A549 (cell line): ENCODE data around the gene HOMER1. TPM values are rescaled to one million over a fixed set of nuclear protein-coding genes. Genes with fewer than 3 reads are reported as not detected.

Source experiments
- BCL3 ChIP-seq: fragments of >200 bp; sonication (Bioruptor Twin); formaldehyde crosslinking; IDR thresholded peaks from 3 replicates; pipeline ENCODE4 v1.6.1; 2016
- CEBPB ChIP-seq, 2 experiments: fragments of >200 bp in 1 of 2; sonication (Bioruptor Twin) in 1 of 2; formaldehyde crosslinking in 1 of 2; IDR thresholded peaks; 2 replicates each; pipeline ENCODE4 v1.6.1; 2012 to 2016
- CHD4 ChIP-seq: fragments of 200-600 bp; sonication (generic); IDR thresholded peaks from 2 replicates; pipeline ENCODE4 v1.6.1; 2016; ENCODE audit warnings: antibody characterized with exemption, mild to moderate bottlenecking, borderline replicate concordance
- EHF ChIP-seq: fragments of 250-450 bp; sonication (Bioruptor Pico); IDR thresholded peaks from 2 replicates; pipeline ENCODE4 v1.5.0; 2020; ENCODE audit warnings: mild to moderate bottlenecking
- EHMT2 ChIP-seq: fragments of 200-600 bp; sonication (generic); IDR thresholded peaks from 2 replicates; pipeline ENCODE4 v1.6.1; 2016; ENCODE audit warnings: antibody characterized with exemption, low read depth, mild to moderate bottlenecking, moderate library complexity
- ELK1 ChIP-seq: fragments of 150-350 bp; IDR thresholded peaks from 2 replicates; pipeline ENCODE4 v1.6.1; 2014; ENCODE audit warnings: low read depth, mild to moderate bottlenecking, low read length
- EP300 ChIP-seq, 2 experiments: fragments of >200 bp; sonication (Bioruptor Twin); formaldehyde crosslinking; IDR thresholded peaks; 2 replicates in 1 of 2; 3 replicates in 1 of 2; pipeline ENCODE4 v1.6.1; 2016 to 2017
- FOSL2 ChIP-seq, 2 experiments: fragments of 450-650 bp in 1 of 2; fragments of >200 bp in 1 of 2; sonication (Bioruptor Twin) in 1 of 2; formaldehyde crosslinking; IDR thresholded peaks; 2 replicates each; pipeline versions ENCODE4 v1.5.0 to v1.6.1; 2016 to 2020; ENCODE audit warnings: mild to moderate bottlenecking in 1 of 2, moderate library complexity in 1 of 2
- GATA3 ChIP-seq: IDR thresholded peaks from 2 replicates; pipeline ENCODE4 v1.6.1; 2012; ENCODE audit warnings: borderline replicate concordance
- HDAC2 ChIP-seq: fragments of 200-600 bp; sonication (generic); IDR thresholded peaks from 2 replicates; pipeline ENCODE4 v1.6.1; 2016
- HEYL ChIP-seq: fragments of 250-450 bp; sonication (Bioruptor Pico); IDR thresholded peaks from 2 replicates; pipeline ENCODE4 v1.8.0; 2021; ENCODE audit warnings: mild to moderate bottlenecking, moderate library complexity
- HMGXB4 ChIP-seq: fragments of 250-450 bp; sonication (Bioruptor Pico); IDR thresholded peaks from 2 replicates; pipeline ENCODE4 v1.5.0; 2021; ENCODE audit warnings: mild to moderate bottlenecking, moderate library complexity, borderline replicate concordance
- HOXB5 ChIP-seq: fragments of 250-450 bp; sonication (Bioruptor Pico); IDR thresholded peaks from 2 replicates; pipeline ENCODE4 v1.5.0; 2020; ENCODE audit warnings: mild to moderate bottlenecking, moderate library complexity
- KDM1A ChIP-seq: fragments of 200-600 bp; sonication (generic); IDR thresholded peaks from 2 replicates; pipeline ENCODE4 v1.6.1; 2016; ENCODE audit warnings: low read depth, mild to moderate bottlenecking
- KDM5A ChIP-seq: fragments of 200-600 bp; sonication (generic); IDR thresholded peaks from 2 replicates; pipeline ENCODE4 v1.6.1; 2016; ENCODE audit warnings: antibody characterized with exemption, mild to moderate bottlenecking
- MAZ ChIP-seq: fragments of 150-350 bp; IDR thresholded peaks from 2 replicates; pipeline ENCODE4 v1.6.1; 2014; ENCODE audit warnings: antibody characterized with exemption, low read depth, low read length, borderline replicate concordance
- MYC ChIP-seq: IDR thresholded peaks from 2 replicates; pipeline ENCODE4 v1.6.1; 2012; ENCODE audit warnings: mild to moderate bottlenecking, inconsistent platforms, low read length, improper control_type of control experiment, borderline replicate concordance
- NFE2L2 ChIP-seq: fragments of 150-350 bp; conservative IDR thresholded peaks from 2 replicates; pipeline ENCODE4 v1.6.1; 2014; ENCODE audit warnings: low read length
- NPAS2 ChIP-seq: fragments of 250-450 bp; sonication (Bioruptor Pico); IDR thresholded peaks from 2 replicates; pipeline ENCODE4 v1.8.0; 2022; ENCODE audit warnings: mild to moderate bottlenecking, moderate library complexity, borderline replicate concordance
- POLR2A ChIP-seq: IDR thresholded peaks from 2 replicates; pipeline ENCODE4 v1.6.1; 2012; ENCODE audit warnings: mild to moderate bottlenecking, low read length
- RAD21 ChIP-seq, 2 experiments: fragments of >200 bp in 1 of 2; sonication (Bioruptor Twin) in 1 of 2; formaldehyde crosslinking in 1 of 2; IDR thresholded peaks in 1 of 2; conservative IDR thresholded peaks in 1 of 2; 2 replicates in 1 of 2; 3 replicates in 1 of 2; pipeline ENCODE4 v1.6.1; 2012 to 2018; ENCODE audit warnings: inconsistent platforms in 1 of 2
- USF2 ChIP-seq: fragments of 450-650 bp; IDR thresholded peaks from 2 replicates; pipeline ENCODE4 v1.6.1; 2014; ENCODE audit warnings: antibody characterized with exemption
- ZFP36 ChIP-seq: fragments of 450-650 bp; IDR thresholded peaks from 2 replicates; pipeline ENCODE4 v1.6.1; 2014; ENCODE audit warnings: borderline replicate concordance; ENCODE audit not compliant: partially characterized antibody
- ZNF302 ChIP-seq: fragments of 250-450 bp; sonication (Bioruptor Pico); IDR thresholded peaks from 2 replicates; pipeline ENCODE4 v1.9.0; 2021; ENCODE audit warnings: inconsistent platforms, mild to moderate bottlenecking, moderate library complexity
- polyA plus RNA-seq, 4 experiments: library from polyadenylated mRNA; depleted of rRNA in 3 of 4; stranded (reverse); fragments of >200 nt; fragmentation: RNase III in 1 of 4; extraction: RNeasy Plus Mini Kit Qiagen cat#74134 plus additional on column Dnase treatment in 1 of 4; gene quantifications; 2 replicates in 3 of 4; 3 replicates in 1 of 4; pipeline ENCODE4 v1.2.3, GENCODE V29; 2011 to 2017

The HOMER1 gene
- polyA plus RNA-seq, 2 of the 4 experiments (the other 2 are of a cell fraction) = 6.0 to 9.3 TPM

GRCh38 chr5:79514391-79515105, 614 bp upstream of the HOMER1 start (continued):
- TF ChIP-seq NFE2L2 = no peak
- TF ChIP-seq EHMT2 = no peak
- peak; percentile 77 for TF ChIP-seq POLR2A
- TF ChIP-seq MYC = no peak
- TF ChIP-seq HOXB5 = no peak
- 0 out of 2 replicates have a peak, but pooled peaks have one; percentile 18 for TF ChIP-seq GATA3
- TF ChIP-seq EP300 (IDR thresholded peaks at IDR 0.05) = no peak
- TF ChIP-seq HEYL = no peak
- no peak for TF ChIP-seq NPAS2 (CRISPR knock-in tag)
- no peak for TF ChIP-seq KDM5A
- TF ChIP-seq ZFP36 = peak; percentile 81
- TF ChIP-seq CHD4 = no peak
- TF ChIP-seq MAZ = no peak
- TF ChIP-seq HMGXB4 (CRISPR knock-in tag) = no peak
- no peak for TF ChIP-seq EHF (CRISPR knock-in tag)
- no peak for TF ChIP-seq RAD21 (conservative IDR thresholded peaks at IDR 0.05 in 1 of 2, IDR thresholded peaks at IDR 0.05 in 1 of 2)
- TF ChIP-seq USF2 = peak; percentile 23; the same call in 1 of the 2 replicates
- TF ChIP-seq ELK1 = peak; percentile 81; the same call in 1 of the 2 replicates
- no peak for TF ChIP-seq HDAC2
- TF ChIP-seq CEBPB (IDR thresholded peaks at IDR 0.05) = no peak
- no peak for TF ChIP-seq FOSL2 (IDR thresholded peaks at IDR 0.05)
- peak; percentile 67 for TF ChIP-seq FOSL2 (CRISPR knock-in tag; IDR thresholded peaks at IDR 0.05)
- 0 out of 3 replicates have a peak, but pooled peaks have one; percentile 30 for TF ChIP-seq BCL3
- TF ChIP-seq ZNF302 (CRISPR knock-in tag) = no peak
- TF ChIP-seq KDM1A = no peak
